SJSA1 (cell line): Measurements from ENCODE around the gene PGLYRP4. TPM values are rescaled to one million over a fixed set of nuclear protein-coding genes. Genes with fewer than 3 reads are reported as not detected.
"Not testable (repeated sequence)": the region's sequence is repeated elsewhere in the genome, so short reads cannot be mapped to it uniquely, and the experiment has no call there.

Experiments used
- DNase-seq, 2 experiments: peaks; one replicate each; pipeline ENCODE4 v3.0.0-alpha.2; 2015 to 2020; ENCODE audit warnings: low spot score in 2 of 2, low read depth in 1 of 2
- H3K27ac ChIP-seq: fragments of 250-450 bp; sonication (Bioruptor Pico); 2 replicates; pipeline ENCODE4 v1.5.1; 2020; ENCODE audit warnings: mild to moderate bottlenecking, moderate library complexity
- H3K27me3 ChIP-seq: fragments of 250-450 bp; sonication (Bioruptor Pico); replicated peaks from 2 replicates; pipeline ENCODE4 v1.5.1; 2020; ENCODE audit warnings: mild to moderate bottlenecking, moderate library complexity
- H3K36me3 ChIP-seq: fragments of 250-450 bp; sonication (Bioruptor Pico); 2 replicates; pipeline ENCODE4 v1.5.1; 2020; ENCODE audit warnings: mild to moderate bottlenecking
- H3K4me1 ChIP-seq: fragments of 250-450 bp; sonication (Bioruptor Pico); replicated peaks from 2 replicates; pipeline ENCODE4 v1.6.1; 2021; ENCODE audit warnings: mild to moderate bottlenecking
- H3K4me3 ChIP-seq: fragments of 250-450 bp; sonication (Bioruptor Pico); 2 replicates; pipeline ENCODE4 v1.5.1; 2020; ENCODE audit warnings: mild to moderate bottlenecking
- H3K9me3 ChIP-seq: fragments of 250-450 bp; sonication (Bioruptor Pico); replicated peaks from 2 replicates; pipeline ENCODE4 v1.5.1; 2020; ENCODE audit warnings: mild to moderate bottlenecking
- total RNA-seq: library from RNA; depleted of rRNA; stranded (reverse); fragments of >200 nt; shearing (Covaris generic); gene quantifications from 2 replicates; pipeline ENCODE4 v1.2.3, GENCODE V29; 2014

PGLYRP4 gene
- total RNA-seq, 1 experiment from 2014 or later = not detected

- DNase-seq = peak in 1 of 2 experiments; percentile 23
- Histone ChIP-seq H3K4me3 (no peak within 1 kb of the TSS), H3K36me3 (no peaks in the 10 kb centered on the region), H3K27ac (no peak within 1 kb of the TSS), H3K27me3 (peaks cover 18% of the 10 kb centered on the region), H3K9me3 (no peaks in the 10 kb centered on the region), H3K4me1 (no peaks in the 10 kb centered on the region)
Measured at GRCh38 chr1:153357853-153358690, 9.4 kb upstream of the PGLYRP4 start, which contains the start of gene S100A9. Gene S100A9, plus strand, starts transcription at chr1:153357854. Its CDS starts 430 bp downstream, at chr1:153358284.

DNA sequence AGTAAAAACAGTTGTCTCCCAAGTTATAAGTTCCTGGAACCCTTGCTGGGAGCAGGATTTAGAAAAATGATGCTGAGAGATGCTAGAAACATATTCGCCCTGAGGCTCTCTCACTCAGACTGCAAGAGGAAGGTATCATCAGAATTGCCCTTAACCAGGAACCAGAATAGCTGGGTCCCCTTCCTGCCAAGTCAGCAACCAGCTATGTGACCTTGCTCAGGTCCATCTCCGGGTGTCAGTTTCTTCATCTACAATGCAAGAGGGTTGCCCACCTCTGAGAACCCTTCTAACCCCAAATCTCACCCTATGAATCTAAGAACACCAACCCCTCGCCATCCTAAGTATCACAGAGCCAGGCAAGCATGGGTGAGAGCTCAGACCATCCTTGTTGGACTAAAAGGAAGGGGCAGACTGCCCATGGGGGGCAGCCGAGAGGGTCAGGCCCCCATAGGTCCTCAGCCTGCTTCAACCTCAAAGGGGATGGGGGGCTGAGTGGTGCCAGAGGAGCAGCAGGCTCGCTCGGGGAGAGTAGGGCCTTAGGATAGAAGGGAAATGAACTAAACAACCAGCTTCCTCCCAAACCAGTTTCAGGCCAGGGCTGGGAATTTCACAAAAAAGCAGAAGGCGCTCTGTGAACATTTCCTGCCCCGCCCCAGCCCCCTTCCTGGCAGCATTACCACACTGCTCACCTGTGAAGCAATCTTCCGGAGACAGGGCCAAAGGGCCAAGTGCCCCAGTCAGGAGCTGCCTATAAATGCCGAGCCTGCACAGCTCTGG, 8.6 kb upstream of the PGLYRP4 start:
- H3K27me3 ChIP-seq = peaks cover 18% of the 10 kb centered on the region
- H3K4me1 ChIP-seq = no peaks in the 10 kb centered on the region
- H3K27ac ChIP-seq = no peak overlapping the region
- no peak overlapping the region for H3K4me3 ChIP-seq
- no peaks in the 10 kb centered on the region for H3K36me3 ChIP-seq
- peak in 1 of 2 experiments; percentile 32 for DNase-seq
- no peaks in the 10 kb centered on the region for H3K9me3 ChIP-seq

DNA sequence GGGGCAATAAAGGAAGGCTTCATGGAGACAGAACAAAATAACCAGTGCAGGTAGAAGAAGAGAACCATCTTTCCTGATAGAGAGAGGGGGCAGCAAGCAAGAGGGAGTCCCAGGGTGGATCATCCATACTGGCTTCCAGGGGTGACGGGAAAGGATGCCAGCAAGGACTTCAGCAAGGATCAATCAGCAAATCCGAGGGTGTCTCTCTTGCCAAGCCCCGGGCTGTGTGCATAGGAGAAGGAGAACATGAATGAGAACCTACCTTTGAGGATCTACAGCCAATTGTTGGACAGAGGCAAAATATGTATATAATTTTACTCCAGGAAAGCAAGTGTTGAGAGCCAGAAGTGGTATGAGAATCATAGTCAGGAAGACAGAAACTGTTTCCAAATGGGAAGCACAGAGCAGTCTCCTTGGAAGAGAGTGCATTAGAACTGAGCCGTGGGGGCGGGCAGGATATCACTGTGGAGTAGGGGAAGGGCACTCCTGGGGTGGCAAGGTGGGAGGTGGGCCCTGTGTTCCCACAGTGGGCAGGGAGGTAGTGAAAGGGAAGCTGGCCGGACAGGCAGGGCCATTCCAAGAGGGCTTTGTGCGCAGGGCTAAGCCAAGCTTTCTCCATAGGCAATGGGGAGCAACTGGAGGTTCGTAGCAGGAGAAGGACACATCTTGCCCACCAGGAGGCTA, 7.9 kb upstream of the PGLYRP4 start:
- H3K9me3 ChIP-seq = no peaks in the 10 kb centered on the region
- no peaks in the 10 kb centered on the region for H3K4me1 ChIP-seq
- H3K4me3 ChIP-seq = no peak overlapping the region
- DNase-seq = peak in 1 of 2 experiments; percentile 37
- H3K36me3 ChIP-seq = no peaks in the 10 kb centered on the region
- peaks cover 23% of the 10 kb centered on the region for H3K27me3 ChIP-seq
- H3K27ac ChIP-seq = no peak overlapping the region

- peak; percentile 6 to 46 for DNase-seq
- Histone ChIP-seq H3K4me1 (no peaks in the 10 kb centered on the region), H3K27ac (no peak overlapping the region), H3K4me3 (no peak overlapping the region), H3K36me3 (no peaks in the 10 kb centered on the region), H3K27me3 (peaks cover 30% of the 10 kb centered on the region), H3K9me3 (no peaks in the 10 kb centered on the region)
Measured at GRCh38 chr1:153355445-153356071, 6.9 kb upstream of the PGLYRP4 start.

DNA sequence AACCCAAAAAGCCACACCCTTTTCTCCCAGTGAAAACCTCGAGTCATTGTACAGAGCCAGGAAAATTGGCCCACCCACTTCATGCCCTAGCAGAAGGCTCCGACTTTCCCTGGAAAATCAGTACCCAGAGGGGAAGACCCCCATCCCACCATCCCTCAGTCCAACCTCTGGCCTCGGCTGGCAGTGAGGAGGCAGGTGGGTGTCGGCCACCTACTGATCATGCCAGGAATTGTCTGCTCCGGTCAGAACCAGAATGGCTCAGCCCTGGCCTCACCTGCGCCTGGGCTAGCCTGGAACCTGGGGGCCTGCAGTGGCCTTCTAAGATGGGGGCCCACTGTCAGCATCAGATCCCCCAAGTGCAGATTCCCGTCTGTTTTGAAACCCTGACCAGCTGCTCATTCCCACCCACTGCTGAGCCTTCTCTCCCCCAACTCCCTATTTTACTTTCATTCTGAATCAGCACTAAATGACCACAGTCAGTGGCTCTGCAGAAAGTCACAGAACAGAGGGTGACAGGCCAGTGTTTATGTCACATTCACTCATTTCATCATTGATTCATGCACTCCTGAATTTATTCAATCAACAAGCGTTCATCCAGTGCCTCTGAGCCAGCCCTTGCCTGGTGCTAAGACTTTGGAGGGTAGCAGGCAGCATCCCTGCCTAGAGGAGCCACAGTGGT, 6.0 kb upstream of the PGLYRP4 start:
- H3K4me1 ChIP-seq = no peaks in the 10 kb centered on the region
- no peak overlapping the region for H3K27ac ChIP-seq
- no peaks in the 10 kb centered on the region for H3K9me3 ChIP-seq
- no peak overlapping the region for H3K4me3 ChIP-seq
- H3K27me3 ChIP-seq = peaks cover 36% of the 10 kb centered on the region
- peak in 1 of 2 experiments; percentile 26 for DNase-seq
- H3K36me3 ChIP-seq = no peaks in the 10 kb centered on the region

DNA sequence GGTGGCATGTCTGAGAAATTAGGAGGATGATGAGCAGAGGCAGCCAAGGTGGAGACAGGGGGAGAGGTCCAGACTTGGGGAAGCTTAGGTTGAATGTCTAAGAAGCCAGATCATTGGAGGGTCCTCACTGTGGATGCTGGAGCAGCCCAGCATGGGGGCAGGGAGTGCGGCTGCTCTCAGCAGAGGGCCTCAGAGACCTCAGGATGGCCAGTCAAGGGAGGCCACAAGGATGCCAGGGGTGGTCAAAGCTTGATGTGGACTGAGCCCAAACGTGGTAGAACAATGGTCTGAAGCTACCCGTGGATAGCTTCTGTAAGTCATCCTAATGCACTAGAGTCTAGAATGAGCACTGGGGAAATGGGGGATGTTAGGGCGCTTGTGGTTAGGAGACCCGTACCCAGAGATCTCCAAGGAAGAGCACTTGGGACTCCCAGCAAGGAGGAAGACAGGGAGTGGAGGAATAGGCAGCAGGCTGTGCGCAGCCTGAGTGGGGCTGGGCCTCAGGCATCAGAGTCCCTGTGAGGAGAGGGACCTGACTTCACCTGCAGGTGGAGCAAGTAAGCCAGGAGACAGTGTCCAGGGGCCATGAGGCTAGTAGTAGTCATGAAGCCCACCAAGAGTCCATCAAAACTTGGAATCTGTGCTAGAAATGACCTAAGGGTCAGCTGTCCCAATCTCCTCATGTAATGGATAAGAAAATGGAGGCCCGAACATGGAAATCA, 4.7 kb upstream of the PGLYRP4 start:
- Histone ChIP-seq H3K4me1 (no peaks in the 10 kb centered on the region), H3K4me3 (no peak overlapping the region), H3K27me3 (peaks cover 44% of the 10 kb centered on the region), H3K36me3 (no peaks in the 10 kb centered on the region), H3K27ac (no peak overlapping the region), H3K9me3 (no peaks in the 10 kb centered on the region)
- peak in 1 of 2 experiments; percentile 33 for DNase-seq

DNA sequence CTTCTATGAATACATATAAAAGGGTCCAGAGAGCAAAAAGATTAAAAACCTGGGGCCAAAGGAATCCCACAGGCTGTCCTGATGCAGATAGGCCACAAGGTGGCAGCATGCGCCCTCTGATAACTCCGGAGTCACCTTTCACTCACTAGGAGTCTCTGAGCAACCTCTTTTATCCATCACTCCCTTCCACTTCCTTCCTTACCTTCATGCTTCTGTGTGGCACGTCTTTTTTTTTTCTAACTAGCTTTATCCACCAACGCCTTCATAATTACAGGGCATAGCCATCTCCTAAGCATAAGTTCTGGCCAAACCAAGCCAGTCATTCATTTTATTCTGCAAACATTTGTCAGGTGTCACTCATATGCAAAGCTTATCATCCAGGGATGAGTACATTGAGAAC, 3.9 kb upstream of the PGLYRP4 start:
- peaks cover 41% of the 10 kb centered on the region for H3K27me3 ChIP-seq
- no peaks in the 10 kb centered on the region for H3K36me3 ChIP-seq
- DNase-seq = peak; percentile 39 to 57
- H3K27ac ChIP-seq = no peak overlapping the region
- H3K4me3 ChIP-seq = no peak overlapping the region
- no peaks in the 10 kb centered on the region for H3K4me1 ChIP-seq
- no peaks in the 10 kb centered on the region for H3K9me3 ChIP-seq

GRCh38 chr1:153350321-153350957, 1.8 kb upstream of the PGLYRP4 start:
- Histone ChIP-seq H3K36me3 (no peaks in the 10 kb centered on the region), H3K27me3 (peaks cover 43% of the 10 kb centered on the region), H3K27ac (no peak overlapping the region), H3K4me1 (no peaks in the 10 kb centered on the region), H3K4me3 (no peak overlapping the region), H3K9me3 (no peaks in the 10 kb centered on the region)
- DNase-seq = no peak

GRCh38 chr1:153349363-153350320, 1.0 kb upstream of the PGLYRP4 start:
- Histone ChIP-seq H3K27ac (no peak overlapping the region), H3K36me3 (no peaks in the 10 kb centered on the region), H3K27me3 (peaks cover 39% of the 10 kb centered on the region), H3K4me3 (no peak overlapping the region), H3K4me1 (no peaks in the 10 kb centered on the region), H3K9me3 (no peaks in the 10 kb centered on the region)
- DNase-seq = no peak

DNA sequence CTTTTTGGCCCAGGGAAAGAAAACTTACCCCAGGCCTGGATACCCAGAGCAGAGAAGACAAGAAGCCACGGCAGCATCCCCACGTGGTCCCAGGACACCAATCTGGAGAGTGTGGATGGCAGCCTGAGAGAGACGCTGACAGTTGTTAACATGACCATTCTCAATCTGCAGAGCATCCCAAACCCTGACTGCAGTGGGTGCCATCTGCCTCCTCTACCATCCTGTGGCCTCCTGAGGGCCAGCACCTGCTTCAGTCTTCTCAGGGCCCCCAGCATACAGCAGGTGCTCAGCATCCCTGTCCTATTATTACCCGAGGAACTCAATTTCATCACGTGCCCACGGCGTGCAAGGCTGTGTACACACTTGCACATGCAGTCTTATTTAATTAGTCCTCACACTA, 785 bp downstream of the PGLYRP4 start:
- H3K27ac ChIP-seq = no peak overlapping the region
- no peaks in the 10 kb centered on the region for H3K9me3 ChIP-seq
- no peaks in the 10 kb centered on the region for H3K4me1 ChIP-seq
- H3K36me3 ChIP-seq = no peaks in the 10 kb centered on the region
- peaks cover 41% of the 10 kb centered on the region for H3K27me3 ChIP-seq
- DNase-seq = no peak
- no peak overlapping the region for H3K4me3 ChIP-seq

GRCh38 chr1:153347049-153347448, 1.6 kb downstream of the PGLYRP4 start:
- peaks cover 39% of the 10 kb centered on the region for H3K27me3 ChIP-seq
- not testable (repeated sequence) for H3K4me3 ChIP-seq, H3K36me3 ChIP-seq, DNase-seq, H3K9me3 ChIP-seq, H3K4me1 ChIP-seq, H3K27ac ChIP-seq
